GM12891 (cell line): ENCODE results near the gene GNPTG.
A peak's percentile ranks its signal among the peaks of the same experiment; 100 is the strongest.

Experiments
- DNase-seq: peaks from one replicate; pipeline ENCODE4 v3.0.0; 2011; ENCODE audit warnings: low spot score; ENCODE audit not compliant: insufficient read length
- FAIRE-seq: peaks from 2 replicates; lab custom pipeline; 2011; peaks lifted over from hg19 to GRCh38; lab: Jason Lieb, UNC
- PAX5 ChIP-seq: IDR thresholded peaks from 2 replicates; pipeline ENCODE4 v1.6.1; 2011; ENCODE audit warnings: low read length, moderate library complexity, mild to moderate bottlenecking; ENCODE audit not compliant: insufficient read depth, severe bottlenecking
- POLR2A ChIP-seq: IDR thresholded peaks from 2 replicates; pipeline ENCODE4 v1.6.1; 2011; ENCODE audit warnings: low read depth, low read length, control low read depth
- POLR2AphosphoS5 ChIP-seq: IDR thresholded peaks from 2 replicates; pipeline ENCODE4 v1.6.1; 2011; ENCODE audit warnings: low read depth, low read length, control low read depth
- POU2F2 ChIP-seq: IDR thresholded peaks from 2 replicates; pipeline ENCODE4 v1.6.1; 2011; ENCODE audit warnings: low read depth, mild to moderate bottlenecking, control low read depth, low read length, moderate library complexity
- SPI1 ChIP-seq: IDR thresholded peaks from 2 replicates; pipeline ENCODE4 v1.6.1; 2011; ENCODE audit warnings: low read depth, low read length, control low read depth
- TAF1 ChIP-seq: IDR thresholded peaks from 2 replicates; pipeline ENCODE4 v1.6.1; 2011; ENCODE audit warnings: low read depth, low read length, control low read depth

Gene GNPTG

GRCh38 chr16:1333149-1333812, 18.4 kb upstream of the GNPTG start, which contains the start of gene BAIAP3:
Gene BAIAP3 (plus strand): TSS chr16:1333645. CDS start chr16:1338550, 4,905 bp downstream.
- peak; percentile 69 for DNase-seq
- TF ChIP-seq POLR2AphosphoS5 (no peak), TAF1 (no peak), PAX5 (no peak), SPI1 (no peak), POU2F2 (no peak), POLR2A (no peak)
- peak; percentile 45 for FAIRE-seq

GRCh38 chr16:1333854-1334700, 17.7 kb upstream of the GNPTG start:
- TF ChIP-seq SPI1: no peak
- TF ChIP-seq POLR2A: no peak
- no peak for TF ChIP-seq PAX5
- TF ChIP-seq POU2F2: no peak
- no peak for TF ChIP-seq TAF1
- no peak for TF ChIP-seq POLR2AphosphoS5
- DNase-seq (no peak), FAIRE-seq (no peak)

- FAIRE-seq (no peak), DNase-seq (no peak)
- TF ChIP-seq POLR2AphosphoS5 (no peak), POU2F2 (no peak), SPI1 (no peak), TAF1 (no peak), PAX5 (no peak), POLR2A (no peak)
Observed at GRCh38 chr16:1334739-1335138, 17.0 kb upstream of the GNPTG start.

GRCh38 chr16:1335211-1335971, 16.3 kb upstream of the GNPTG start:
- TF ChIP-seq POU2F2: no peak
- TF ChIP-seq POLR2A: no peak
- no peak for TF ChIP-seq TAF1
- no peak for TF ChIP-seq PAX5
- no peak for TF ChIP-seq POLR2AphosphoS5
- TF ChIP-seq SPI1: no peak
- DNase-seq: no peak
- FAIRE-seq: no peak

- FAIRE-seq: no peak
- DNase-seq: no peak
- no peak for TF ChIP-seq POLR2AphosphoS5
- no peak for TF ChIP-seq POU2F2
- no peak for TF ChIP-seq PAX5
- TF ChIP-seq TAF1: no peak
- TF ChIP-seq SPI1: no peak
- no peak for TF ChIP-seq POLR2A
Observed at GRCh38 chr16:1335996-1336395, 15.7 kb upstream of the GNPTG start.

GRCh38 chr16:1336619-1337018, 15.1 kb upstream of the GNPTG start:
- no peak for TF ChIP-seq PAX5
- no peak for TF ChIP-seq POLR2A
- TF ChIP-seq POU2F2: no peak
- TF ChIP-seq SPI1: no peak
- TF ChIP-seq TAF1: no peak
- TF ChIP-seq POLR2AphosphoS5: no peak
- FAIRE-seq (no peak), DNase-seq (no peak)

GRCh38 chr16:1337486-1337885, 14.2 kb upstream of the GNPTG start:
- FAIRE-seq (no peak), DNase-seq (no peak)
- TF ChIP-seq POU2F2: no peak
- TF ChIP-seq TAF1: no peak
- TF ChIP-seq POLR2AphosphoS5: no peak
- no peak for TF ChIP-seq PAX5
- TF ChIP-seq POLR2A: no peak
- TF ChIP-seq SPI1: no peak

GRCh38 chr16:1338119-1338730, 13.5 kb upstream of the GNPTG start:
- FAIRE-seq (no peak), DNase-seq (no peak)
- TF ChIP-seq POU2F2 (no peak), SPI1 (no peak), TAF1 (no peak), PAX5 (no peak), POLR2AphosphoS5 (no peak), POLR2A (no peak)
